Measurements from ENCODE around the gene TUB. TPM values are rescaled to one million over a fixed set of nuclear protein-coding genes. Genes with fewer than 3 reads are reported as not detected.
A peak's percentile ranks its signal among the peaks of the same experiment; 100 is the strongest.

TUB gene
- total and polyA plus RNA-seq, 3 experiments from 2014 or later, result 0.11 to 0.24 TPM; not detected in 1

- no peaks in the 10 kb centered on the region for H3K9me3 Mint-ChIP-seq
- H3K27ac ChIP-seq (ENCODE audit: low read depth, low read length), result no peak overlapping the region
Observed at GRCh38 chr11:8086001-8086479, 5.0 kb downstream of the TUB start.

GRCh38 chr11:8086571-8086970 lies 5.6 kb downstream of the TUB start:
- H3K27me3 ChIP-seq (ENCODE audit: insufficient read depth, low read length, poor library complexity, severe bottlenecking), result peaks cover 12% of the 10 kb centered on the region
- ChIA-PET POLR2A (no interaction called here), CTCF (interaction anchor here (1.4 to 3.3 kb wide), 2 partner anchors 13 to 80 kb away, joined by 3 to 11 read pairs; no protein-coding TSS in a partner anchor)
- no peak overlapping the region for H3K4me3 ChIP-seq (ENCODE audit: low read length)
- H3K36me3 ChIP-seq (ENCODE audit: insufficient read depth, low read length), result no peaks in the 10 kb centered on the region
- H3K9me3 Mint-ChIP-seq, result no peaks in the 10 kb centered on the region
- H3K36me3 Mint-ChIP-seq, result peaks cover 0 to 2% (median 0%) of the 10 kb centered on the region in 3 donors
- DNase-seq, result peak in 1 of 5 donors; percentile 26
- no peak overlapping the region for H3K27ac ChIP-seq (ENCODE audit: low read depth, low read length)
- H3K27me3 Mint-ChIP-seq, result peaks cover 24 to 51% of the 10 kb centered on the region in 2 donors
- H3K4me3 Mint-ChIP-seq, result no peak overlapping the region
- peaks cover 0 to 9% (median 4%) of the 10 kb centered on the region in 3 donors for H3K4me1 Mint-ChIP-seq
- no peaks in the 10 kb centered on the region for H3K9me3 ChIP-seq (ENCODE audit: low read length)
- no peaks in the 10 kb centered on the region for H3K4me1 ChIP-seq (ENCODE audit: insufficient read depth, low read length)
- H3K27ac Mint-ChIP-seq, result no peak overlapping the region

More at GRCh38 chr11:8086001-8086479, 5.0 kb downstream of the TUB start:
- no peak for DNase-seq
- POLR2A ChIA-PET, result no interaction called here
- no peak overlapping the region for H3K4me3 ChIP-seq (ENCODE audit: low read length)
- H3K27ac Mint-ChIP-seq, result no peak overlapping the region
- H3K4me1 ChIP-seq (ENCODE audit: insufficient read depth, low read length), result no peaks in the 10 kb centered on the region
- peaks cover 0 to 9% (median 4%) of the 10 kb centered on the region in 3 donors for H3K4me1 Mint-ChIP-seq
- H3K4me3 Mint-ChIP-seq, result no peak overlapping the region
- peaks cover 12% of the 10 kb centered on the region for H3K27me3 ChIP-seq (ENCODE audit: insufficient read depth, low read length, poor library complexity, severe bottlenecking)
- CTCF ChIA-PET, result interaction anchor here (3.3 kb wide), 1 partner anchor 13 kb away, joined by 11 read pairs; no protein-coding TSS in a partner anchor
- peaks cover 22 to 51% of the 10 kb centered on the region in 2 donors for H3K27me3 Mint-ChIP-seq
- H3K36me3 ChIP-seq (ENCODE audit: insufficient read depth, low read length), result no peaks in the 10 kb centered on the region
- no peaks in the 10 kb centered on the region for H3K9me3 ChIP-seq (ENCODE audit: low read length)
- peaks cover 0 to 2% (median 0%) of the 10 kb centered on the region in 3 donors for H3K36me3 Mint-ChIP-seq

GRCh38 chr11:8087185-8087584 lies 6.2 kb downstream of the TUB start:
- peaks cover 0 to 2% (median 0%) of the 10 kb centered on the region in 3 donors for H3K36me3 Mint-ChIP-seq
- H3K27me3 ChIP-seq (ENCODE audit: insufficient read depth, low read length, poor library complexity, severe bottlenecking), result peaks cover 11% of the 10 kb centered on the region
- CTCF ChIA-PET, result interaction anchor here (1.4 to 3.3 kb wide), 2 partner anchors 12 to 81 kb away, joined by 3 to 11 read pairs; no protein-coding TSS in a partner anchor
- no peaks in the 10 kb centered on the region for H3K9me3 ChIP-seq (ENCODE audit: low read length)
- H3K4me1 ChIP-seq (ENCODE audit: insufficient read depth, low read length), result no peaks in the 10 kb centered on the region
- H3K9me3 Mint-ChIP-seq, result no peaks in the 10 kb centered on the region
- peaks cover 21 to 45% of the 10 kb centered on the region in 2 donors for H3K27me3 Mint-ChIP-seq
- POLR2A ChIA-PET, result no interaction called here
- no peak overlapping the region for H3K27ac Mint-ChIP-seq
- H3K4me3 Mint-ChIP-seq, result no peak overlapping the region
- H3K27ac ChIP-seq (ENCODE audit: low read depth, low read length), result no peak overlapping the region
- DNase-seq, result peak in 1 of 5 donors; percentile 42
- H3K36me3 ChIP-seq (ENCODE audit: insufficient read depth, low read length), result no peaks in the 10 kb centered on the region
- no peak overlapping the region for H3K4me3 ChIP-seq (ENCODE audit: low read length)
- peaks cover 0 to 3% (median 0%) of the 10 kb centered on the region in 3 donors for H3K4me1 Mint-ChIP-seq

DNA sequence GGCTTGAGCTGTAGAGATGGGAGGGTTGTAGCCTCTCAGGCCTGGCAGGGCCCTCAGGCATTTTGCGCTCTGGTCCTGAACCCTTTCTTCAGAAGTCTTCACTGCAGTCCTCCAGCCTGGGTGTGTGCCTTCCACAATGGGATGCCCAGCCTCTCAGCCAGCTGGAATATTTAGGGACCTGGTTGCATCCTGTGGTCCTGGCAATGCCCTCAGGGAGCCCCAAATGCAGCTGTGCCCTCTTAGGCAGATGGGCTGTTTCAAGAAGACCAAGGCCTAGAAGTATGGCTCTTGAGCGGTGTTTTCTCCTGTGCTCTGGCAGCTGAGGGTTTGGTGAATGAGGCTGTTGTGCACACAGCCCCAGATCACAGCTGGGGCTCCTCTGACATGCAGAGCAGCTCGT lies 6.7 kb downstream of the TUB start:
- Histone ChIP-seq H3K4me3 (ENCODE audit: low read length) (no peak overlapping the region), H3K36me3 (ENCODE audit: insufficient read depth, low read length) (no peaks in the 10 kb centered on the region), H3K27ac (ENCODE audit: low read depth, low read length) (no peak overlapping the region), H3K4me1 (ENCODE audit: insufficient read depth, low read length) (no peaks in the 10 kb centered on the region), H3K27me3 (ENCODE audit: insufficient read depth, low read length, poor library complexity, severe bottlenecking) (peaks cover 5% of the 10 kb centered on the region), H3K9me3 (ENCODE audit: low read length) (no peaks in the 10 kb centered on the region)
- peaks cover 0 to 2% (median 0%) of the 10 kb centered on the region in 3 donors for H3K4me1 Mint-ChIP-seq
- H3K27me3 Mint-ChIP-seq, result peaks cover 20 to 39% of the 10 kb centered on the region in 2 donors
- no peak overlapping the region for H3K27ac Mint-ChIP-seq
- H3K36me3 Mint-ChIP-seq, result peaks cover 0 to 2% (median 0%) of the 10 kb centered on the region in 3 donors
- ChIA-PET CTCF (interaction anchor here (1.4 to 3.3 kb wide), 3 partner anchors 11 to 81 kb away, joined by 3 to 11 read pairs (median 6); no protein-coding TSS in a partner anchor), POLR2A (no interaction called here)
- H3K9me3 Mint-ChIP-seq, result no peaks in the 10 kb centered on the region
- DNase-seq, result peak in 1 of 5 donors; percentile 20
- H3K4me3 Mint-ChIP-seq, result no peak overlapping the region

DNA sequence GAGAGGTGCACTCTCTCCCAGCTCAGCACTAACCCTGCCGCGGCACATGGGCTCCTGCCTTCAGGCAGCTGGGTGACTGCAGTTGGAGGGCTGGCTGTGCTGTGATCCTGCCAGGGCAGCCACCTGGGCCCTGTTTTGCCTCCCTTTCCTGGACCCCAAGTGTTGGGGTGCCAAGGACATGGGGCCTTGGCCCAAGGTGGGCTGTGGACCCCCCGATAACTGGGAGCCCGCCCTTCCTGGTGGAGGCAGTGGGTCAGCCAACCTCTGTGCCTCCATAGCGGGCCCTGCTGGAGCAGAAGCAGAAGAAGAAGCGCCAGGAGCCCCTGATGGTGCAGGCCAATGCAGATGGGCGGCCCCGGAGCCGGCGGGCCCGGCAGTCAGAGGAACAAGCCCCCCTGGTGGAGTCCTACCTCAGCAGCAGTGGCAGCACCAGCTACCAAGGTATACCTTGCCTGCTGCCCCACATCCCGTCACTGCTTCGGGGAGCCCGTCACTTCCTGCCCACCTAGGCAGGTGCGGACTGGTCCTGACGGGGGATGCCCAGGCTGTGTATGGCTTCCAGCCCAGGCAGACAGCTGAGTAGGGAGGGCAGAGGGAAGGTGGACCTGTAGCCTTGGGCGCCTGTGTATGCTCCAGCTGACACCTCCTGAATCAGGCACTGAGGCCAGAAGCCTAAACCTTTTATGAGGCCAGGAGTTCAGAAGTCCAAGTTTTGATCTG lies 8.9 kb downstream of the TUB start:
- H3K4me1 Mint-ChIP-seq, result peaks cover 0 to 4% (median 0%) of the 10 kb centered on the region in 3 donors
- peaks cover 0 to 2% (median 0%) of the 10 kb centered on the region in 3 donors for H3K36me3 Mint-ChIP-seq
- no peak overlapping the region for H3K4me3 Mint-ChIP-seq
- Histone ChIP-seq H3K36me3 (ENCODE audit: insufficient read depth, low read length) (no peaks in the 10 kb centered on the region), H3K27me3 (ENCODE audit: insufficient read depth, low read length, poor library complexity, severe bottlenecking) (no peaks in the 10 kb centered on the region), H3K4me1 (ENCODE audit: insufficient read depth, low read length) (no peaks in the 10 kb centered on the region), H3K9me3 (ENCODE audit: low read length) (no peaks in the 10 kb centered on the region), H3K27ac (ENCODE audit: low read depth, low read length) (no peak overlapping the region), H3K4me3 (ENCODE audit: low read length) (no peak overlapping the region)
- peak in 1 of 5 donors; percentile 41 for DNase-seq
- H3K9me3 Mint-ChIP-seq, result no peaks in the 10 kb centered on the region
- no peak overlapping the region for H3K27ac Mint-ChIP-seq
- peaks cover 14 to 18% of the 10 kb centered on the region in 2 donors for H3K27me3 Mint-ChIP-seq
- CTCF ChIA-PET, result interaction anchor here (1.2 to 12.1 kb wide), 2 partner anchors 36 to 82 kb away, joined by 3 to 105 read pairs; no protein-coding TSS in a partner anchor
- POLR2A ChIA-PET, result no interaction called here

GRCh38 chr11:8090756-8091155 lies 9.7 kb downstream of the TUB start:
- no peaks in the 10 kb centered on the region for H3K9me3 ChIP-seq (ENCODE audit: low read length)
- POLR2A ChIA-PET, result no interaction called here
- H3K27me3 ChIP-seq (ENCODE audit: insufficient read depth, low read length, poor library complexity, severe bottlenecking), result no peaks in the 10 kb centered on the region
- CTCF ChIA-PET, result interaction anchor here (1.2 to 12.1 kb wide), 3 partner anchors 36 to 83 kb away, joined by 3 to 105 read pairs (median 8); no protein-coding TSS in a partner anchor
- Mint-ChIP-seq H3K4me3 (no peak overlapping the region), H3K9me3 (no peaks in the 10 kb centered on the region), H3K27ac (no peak overlapping the region), H3K27me3 (peaks cover 11% of the 10 kb centered on the region in 2 donors), H3K36me3 (no peaks in the 10 kb centered on the region), H3K4me1 (peaks cover 0 to 4% (median 0%) of the 10 kb centered on the region in 3 donors)
- H3K27ac ChIP-seq (ENCODE audit: low read depth, low read length), result no peak overlapping the region
- DNase-seq, result peak in 1 of 5 donors; percentile 26
- H3K4me3 ChIP-seq (ENCODE audit: low read length), result no peak overlapping the region
- no peaks in the 10 kb centered on the region for H3K4me1 ChIP-seq (ENCODE audit: insufficient read depth, low read length)
- no peaks in the 10 kb centered on the region for H3K36me3 ChIP-seq (ENCODE audit: insufficient read depth, low read length)

DNA sequence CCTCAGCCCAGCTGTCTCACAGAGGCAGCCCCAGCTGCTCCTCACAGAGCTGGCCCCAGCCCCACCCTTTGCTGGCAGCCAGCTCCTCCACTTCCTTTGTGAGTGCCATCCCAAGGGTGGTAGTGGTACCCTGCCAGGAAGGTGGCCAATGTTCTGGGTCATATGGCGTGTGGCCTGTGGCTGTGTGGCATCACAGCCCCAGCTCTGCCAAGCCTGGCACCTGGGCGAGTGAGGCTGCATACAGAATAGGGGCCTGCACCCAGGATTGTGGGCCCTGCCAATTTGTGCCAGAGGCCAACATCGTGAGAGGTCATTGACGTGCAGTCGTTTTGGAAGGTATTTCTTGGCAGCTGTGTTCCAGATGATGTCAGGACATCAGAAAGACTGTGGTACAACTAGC lies 10.7 kb downstream of the TUB start:
- CTCF ChIA-PET, result interaction anchor here (1.4 to 12.1 kb wide), 2 partner anchors 58 to 84 kb away, joined by 8 to 105 read pairs; no protein-coding TSS in a partner anchor
- H3K4me3 Mint-ChIP-seq, result no peak overlapping the region
- Histone ChIP-seq H3K27me3 (ENCODE audit: insufficient read depth, low read length, poor library complexity, severe bottlenecking) (no peaks in the 10 kb centered on the region), H3K4me1 (ENCODE audit: insufficient read depth, low read length) (no peaks in the 10 kb centered on the region), H3K27ac (ENCODE audit: low read depth, low read length) (no peak overlapping the region), H3K4me3 (ENCODE audit: low read length) (no peak overlapping the region), H3K36me3 (ENCODE audit: insufficient read depth, low read length) (no peaks in the 10 kb centered on the region), H3K9me3 (ENCODE audit: low read length) (no peaks in the 10 kb centered on the region)
- POLR2A ChIA-PET, result interaction anchor here (0.5 kb wide), 1 partner anchor 932 kb away, joined by 4 read pairs; no protein-coding TSS in a partner anchor
- peaks cover 6 to 8% of the 10 kb centered on the region in 2 donors for H3K27me3 Mint-ChIP-seq
- DNase-seq, result peak in 1 of 5 donors; percentile 30
- H3K27ac Mint-ChIP-seq, result no peak overlapping the region
- peaks cover 0 to 4% (median 0%) of the 10 kb centered on the region in 3 donors for H3K4me1 Mint-ChIP-seq
- no peaks in the 10 kb centered on the region for H3K9me3 Mint-ChIP-seq
- no peaks in the 10 kb centered on the region for H3K36me3 Mint-ChIP-seq

All from CD8-positive, alpha-beta memory T cell (primary cell).